NB4 (cell line): ENCODE data around the gene GRM8.

Source experiments
- POLR2A ChIP-seq: IDR thresholded peaks from 2 replicates; pipeline ENCODE4 v1.6.1; 2011; ENCODE audit warnings: mild to moderate bottlenecking; ENCODE audit not compliant: insufficient read length; ENCODE audit errors: extremely low read depth
- TF ChIP-seq, protein P1 (sequence below): IDR thresholded peaks from one replicate; pipeline ENCODE4 v1.5.1; 2012; ENCODE audit warnings: low read depth, low read length

DNA sequence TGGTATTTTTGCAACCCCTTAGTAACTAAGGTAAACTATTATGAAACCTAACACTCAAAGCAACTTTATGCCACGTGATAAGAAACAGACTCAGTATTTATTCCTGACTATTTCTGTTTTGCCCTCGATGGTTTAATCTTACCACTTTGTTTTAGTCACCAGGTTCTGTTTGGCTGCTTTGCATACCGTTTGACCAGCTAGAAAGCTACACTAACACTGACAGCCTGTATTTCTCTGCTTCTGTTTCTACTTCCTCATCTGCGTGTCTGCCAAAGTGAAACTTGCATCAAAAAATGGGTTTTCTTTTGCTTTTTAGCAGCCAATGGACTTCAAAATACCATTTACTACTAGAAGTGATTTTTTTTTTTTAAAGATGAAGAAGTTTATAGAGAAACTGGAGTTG lies 802.5 kb downstream of the GRM8 start:
- TF ChIP-seq POLR2A: no peak
- TF ChIP-seq, protein P1, sequence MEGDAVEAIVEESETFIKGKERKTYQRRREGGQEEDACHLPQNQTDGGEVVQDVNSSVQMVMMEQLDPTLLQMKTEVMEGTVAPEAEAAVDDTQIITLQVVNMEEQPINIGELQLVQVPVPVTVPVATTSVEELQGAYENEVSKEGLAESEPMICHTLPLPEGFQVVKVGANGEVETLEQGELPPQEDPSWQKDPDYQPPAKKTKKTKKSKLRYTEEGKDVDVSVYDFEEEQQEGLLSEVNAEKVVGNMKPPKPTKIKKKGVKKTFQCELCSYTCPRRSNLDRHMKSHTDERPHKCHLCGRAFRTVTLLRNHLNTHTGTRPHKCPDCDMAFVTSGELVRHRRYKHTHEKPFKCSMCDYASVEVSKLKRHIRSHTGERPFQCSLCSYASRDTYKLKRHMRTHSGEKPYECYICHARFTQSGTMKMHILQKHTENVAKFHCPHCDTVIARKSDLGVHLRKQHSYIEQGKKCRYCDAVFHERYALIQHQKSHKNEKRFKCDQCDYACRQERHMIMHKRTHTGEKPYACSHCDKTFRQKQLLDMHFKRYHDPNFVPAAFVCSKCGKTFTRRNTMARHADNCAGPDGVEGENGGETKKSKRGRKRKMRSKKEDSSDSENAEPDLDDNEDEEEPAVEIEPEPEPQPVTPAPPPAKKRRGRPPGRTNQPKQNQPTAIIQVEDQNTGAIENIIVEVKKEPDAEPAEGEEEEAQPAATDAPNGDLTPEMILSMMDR: no peak
